Activated T-helper 2 cell treated with anti-CD3 and anti-CD28 coated beads, Interferon-gamma antibody, Interleukin-2, Interleukin-4, amounts not matched to agents 10 μg/mL and 5 μg/mL and 100 μg/mL, durations not matched to agents 14 hours and 24 hours and 36 hours (primary cell): ENCODE data around the gene CGN. TPM values are rescaled to one million over a fixed set of nuclear protein-coding genes. Genes with fewer than 3 reads are reported as not detected.

Source experiments
- DNase-seq: peaks from one replicate; pipeline ENCODE4 v3.0.0; 2021; ENCODE audit warnings: low spot score
- H3K27ac Mint-ChIP-seq: one replicate; pipeline ENCODE4 v1.8.0; 2021; ENCODE audit warnings: mixed read lengths
- H3K27me3 Mint-ChIP-seq: one replicate; pipeline ENCODE4 v1.8.0; 2021; ENCODE audit warnings: low read depth, mixed read lengths
- H3K36me3 Mint-ChIP-seq: one replicate; pipeline ENCODE4 v1.8.0; 2021; ENCODE audit warnings: low read depth, mixed read lengths
- H3K4me1 Mint-ChIP-seq: one replicate; pipeline ENCODE4 v1.8.0; 2021; ENCODE audit warnings: low read depth, mixed read lengths
- H3K4me3 Mint-ChIP-seq: one replicate; pipeline ENCODE4 v1.8.0; 2021; ENCODE audit warnings: low read depth, mild to moderate bottlenecking, moderate library complexity, mixed read lengths
- H3K9me3 Mint-ChIP-seq: one replicate; pipeline ENCODE4 v1.8.0; 2021; ENCODE audit warnings: mixed read lengths
- intact Hi-C: fragments of 100-400 bp; cut with micrococcal nuclease; formaldehyde crosslinking; loops from one replicate; pipeline ENCODE4 v1.15.1; 2023
- total RNA-seq: library from RNA; stranded (reverse); gene quantifications from 2 replicates; pipeline ENCODE4 v1.2.3, GENCODE V29; 2022

Gene CGN
- total RNA-seq, 1 donor from 2014 or later, result 0.50 TPM

- peak; percentile 66 for DNase-seq
- H3K27ac Mint-ChIP-seq, result no peak overlapping the region
- H3K9me3 Mint-ChIP-seq, result no peaks in the 10 kb centered on the region
- no peak overlapping the region for H3K4me3 Mint-ChIP-seq
- no peaks in the 10 kb centered on the region for H3K27me3 Mint-ChIP-seq
- intact Hi-C loops, result loop anchor here (1.0 to 2.0 kb wide), 3 partner anchors 90 to 302 kb away; no protein-coding TSS in a partner anchor
- peaks cover 3% of the 10 kb centered on the region for H3K4me1 Mint-ChIP-seq
- H3K36me3 Mint-ChIP-seq, result no peaks in the 10 kb centered on the region
Observed at GRCh38 chr1:151534662-151535278, 23.6 kb downstream of the CGN start.

- H3K27me3 Mint-ChIP-seq, result no peaks in the 10 kb centered on the region
- H3K4me3 Mint-ChIP-seq, result no peak overlapping the region
- no peak for DNase-seq
- H3K36me3 Mint-ChIP-seq, result no peaks in the 10 kb centered on the region
- peaks cover 4% of the 10 kb centered on the region for H3K4me1 Mint-ChIP-seq
- no peak overlapping the region for H3K27ac Mint-ChIP-seq
- intact Hi-C loops, result loop anchor here (2.0 kb wide), 2 partner anchors 199 to 301 kb away; no protein-coding TSS in a partner anchor
- H3K9me3 Mint-ChIP-seq, result no peaks in the 10 kb centered on the region
Observed at GRCh38 chr1:151535326-151536271, 24.4 kb downstream of the CGN start.

- Mint-ChIP-seq H3K4me1 (peaks cover 12% of the 10 kb centered on the region), H3K27me3 (peaks cover 3% of the 10 kb centered on the region), H3K27ac (no peak overlapping the region), H3K9me3 (no peaks in the 10 kb centered on the region), H3K4me3 (no peak overlapping the region), H3K36me3 (no peaks in the 10 kb centered on the region)
- no peak for DNase-seq
- intact Hi-C loops, result no loop called here
Observed at GRCh38 chr1:151536499-151536898, 25.3 kb downstream of the CGN start.

GRCh38 chr1:151537112-151537511 lies 25.9 kb downstream of the CGN start:
- intact Hi-C loops, result no loop called here
- DNase-seq, result no peak
- Mint-ChIP-seq H3K27me3 (peaks cover 7% of the 10 kb centered on the region), H3K9me3 (no peaks in the 10 kb centered on the region), H3K4me1 (peaks cover 18% of the 10 kb centered on the region), H3K4me3 (no peak overlapping the region), H3K27ac (no peak overlapping the region), H3K36me3 (no peaks in the 10 kb centered on the region)

- Mint-ChIP-seq H3K27me3 (peaks cover 7% of the 10 kb centered on the region), H3K4me1 (peaks cover 18% of the 10 kb centered on the region), H3K36me3 (no peaks in the 10 kb centered on the region), H3K4me3 (peak overlapping the region; percentile 89), H3K27ac (peak overlapping the region; percentile 34), H3K9me3 (no peaks in the 10 kb centered on the region)
- peak; percentile 37 for DNase-seq
- intact Hi-C loops, result loop anchor here (5.0 kb wide), 1 partner anchor 82 kb away; the partner anchor contains the start of gene POGZ
Observed at GRCh38 chr1:151539321-151540020, 28.3 kb downstream of the CGN start.

GRCh38 chr1:151540021-151540981 lies 29.1 kb downstream of the CGN start, which contains the start of gene TUFT1:
Gene TUFT1, plus strand, starts transcription at chr1:151540309. Its CDS starts 58 bp downstream, at chr1:151540367.
- Mint-ChIP-seq H3K36me3 (no peaks in the 10 kb centered on the region), H3K9me3 (no peaks in the 10 kb centered on the region), H3K27me3 (peaks cover 7% of the 10 kb centered on the region), H3K4me3 (peak within 1 kb of the TSS; percentile 89), H3K4me1 (peaks cover 18% of the 10 kb centered on the region), H3K27ac (peak within 1 kb of the TSS; percentile 57)
- peak; percentile 91 for DNase-seq
- intact Hi-C loops, result loop anchor here (5.0 kb wide), 1 partner anchor 83 kb away; the partner anchor contains the start of gene POGZ

GRCh38 chr1:151540982-151541377 lies 29.8 kb downstream of the CGN start:
- peak overlapping the region; percentile 89 for H3K4me3 Mint-ChIP-seq
- peaks cover 18% of the 10 kb centered on the region for H3K4me1 Mint-ChIP-seq
- intact Hi-C loops, result loop anchor here (5.0 kb wide), 1 partner anchor 84 kb away; the partner anchor contains the start of gene POGZ
- H3K36me3 Mint-ChIP-seq, result no peaks in the 10 kb centered on the region
- H3K27ac Mint-ChIP-seq, result no peak overlapping the region
- H3K9me3 Mint-ChIP-seq, result no peaks in the 10 kb centered on the region
- no peak for DNase-seq
- peaks cover 7% of the 10 kb centered on the region for H3K27me3 Mint-ChIP-seq

GRCh38 chr1:151541752-151542151 lies 30.6 kb downstream of the CGN start:
- intact Hi-C loops, result loop anchor here (5.0 kb wide), 1 partner anchor 84 kb away; the partner anchor contains the start of gene POGZ
- no peaks in the 10 kb centered on the region for H3K36me3 Mint-ChIP-seq

GRCh38 chr1:151542710-151543129 lies 31.5 kb downstream of the CGN start:
- Mint-ChIP-seq H3K27ac (no peak overlapping the region), H3K4me1 (peaks cover 22% of the 10 kb centered on the region), H3K4me3 (no peak overlapping the region), H3K27me3 (peaks cover 7% of the 10 kb centered on the region), H3K36me3 (no peaks in the 10 kb centered on the region), H3K9me3 (no peaks in the 10 kb centered on the region)
- DNase-seq, result no peak
- intact Hi-C loops, result loop anchor here (5.0 kb wide), 1 partner anchor 85 kb away; the partner anchor contains the start of gene POGZ

More at GRCh38 chr1:151541752-151542151, 30.6 kb downstream of the CGN start:
- no peak for DNase-seq
- Mint-ChIP-seq H3K27me3 (peaks cover 7% of the 10 kb centered on the region), H3K9me3 (no peaks in the 10 kb centered on the region), H3K4me1 (peaks cover 18% of the 10 kb centered on the region), H3K4me3 (peak overlapping the region; percentile 89), H3K27ac (no peak overlapping the region)

- H3K4me3 Mint-ChIP-seq, result no peak overlapping the region
- peaks cover 17% of the 10 kb centered on the region for H3K4me1 Mint-ChIP-seq
- intact Hi-C loops, result no loop called here
- no peaks in the 10 kb centered on the region for H3K36me3 Mint-ChIP-seq
- peaks cover 7% of the 10 kb centered on the region for H3K27me3 Mint-ChIP-seq
- H3K27ac Mint-ChIP-seq, result no peak overlapping the region
- no peak for DNase-seq
- H3K9me3 Mint-ChIP-seq, result no peaks in the 10 kb centered on the region
Observed at GRCh38 chr1:151545542-151545941, 34.4 kb downstream of the CGN start.

- H3K27me3 Mint-ChIP-seq, result peaks cover 7% of the 10 kb centered on the region
- peaks cover 12% of the 10 kb centered on the region for H3K4me1 Mint-ChIP-seq
- DNase-seq, result no peak
- intact Hi-C loops, result no loop called here
- no peak overlapping the region for H3K4me3 Mint-ChIP-seq
- no peaks in the 10 kb centered on the region for H3K9me3 Mint-ChIP-seq
- no peaks in the 10 kb centered on the region for H3K36me3 Mint-ChIP-seq
- no peak overlapping the region for H3K27ac Mint-ChIP-seq
Observed at GRCh38 chr1:151546011-151546925, 35.1 kb downstream of the CGN start.
